ENCODE data around the gene PRLH.

PRLH gene

GRCh38 chr2:237530472-237531433, 35.6 kb upstream of the PRLH start:
- H3K27ac ChIP-seq (ENCODE audit: low read length) = no peak overlapping the region
- H3K9ac ChIP-seq (ENCODE audit: low read length) = no peak overlapping the region
- H3K27me3 ChIP-seq (ENCODE audit: control insufficient read depth, insufficient read depth, low read length) = no peaks in the 10 kb centered on the region
- H3K9me3 ChIP-seq (ENCODE audit: control insufficient read depth, low read depth, low read length) = no peaks in the 10 kb centered on the region
- no peak overlapping the region for H3K4me3 ChIP-seq (ENCODE audit: low read length)
- H3K36me3 ChIP-seq (ENCODE audit: control insufficient read depth, low read depth, low read length) = no peaks in the 10 kb centered on the region
- no peaks in the 10 kb centered on the region for H3K4me1 ChIP-seq (ENCODE audit: control insufficient read depth, low read depth, low read length)

GRCh38 chr2:237532160-237532559, 34.2 kb upstream of the PRLH start:
- Histone ChIP-seq H3K4me1 (ENCODE audit: control insufficient read depth, low read depth, low read length) (no peaks in the 10 kb centered on the region), H3K36me3 (ENCODE audit: control insufficient read depth, low read depth, low read length) (no peaks in the 10 kb centered on the region), H3K9me3 (ENCODE audit: control insufficient read depth, low read depth, low read length) (no peaks in the 10 kb centered on the region), H3K27ac (ENCODE audit: low read length) (no peak overlapping the region), H3K27me3 (ENCODE audit: control insufficient read depth, insufficient read depth, low read length) (no peaks in the 10 kb centered on the region), H3K9ac (ENCODE audit: low read length) (no peak overlapping the region), H3K4me3 (ENCODE audit: low read length) (no peak overlapping the region)

GRCh38 chr2:237533668-237534161, 32.7 kb upstream of the PRLH start:
- Histone ChIP-seq H3K9me3 (ENCODE audit: control insufficient read depth, low read depth, low read length) (no peaks in the 10 kb centered on the region), H3K27ac (ENCODE audit: low read length) (no peak overlapping the region), H3K4me3 (ENCODE audit: low read length) (no peak overlapping the region), H3K27me3 (ENCODE audit: control insufficient read depth, insufficient read depth, low read length) (no peaks in the 10 kb centered on the region), H3K36me3 (ENCODE audit: control insufficient read depth, low read depth, low read length) (no peaks in the 10 kb centered on the region), H3K9ac (ENCODE audit: low read length) (no peak overlapping the region), H3K4me1 (ENCODE audit: control insufficient read depth, low read depth, low read length) (no peaks in the 10 kb centered on the region)

- H3K9me3 ChIP-seq (ENCODE audit: control insufficient read depth, low read depth, low read length) = no peaks in the 10 kb centered on the region
- H3K27me3 ChIP-seq (ENCODE audit: control insufficient read depth, insufficient read depth, low read length) = no peaks in the 10 kb centered on the region
- H3K9ac ChIP-seq (ENCODE audit: low read length) = no peak overlapping the region
- no peak overlapping the region for H3K4me3 ChIP-seq (ENCODE audit: low read length)
- H3K27ac ChIP-seq (ENCODE audit: low read length) = no peak overlapping the region
- no peaks in the 10 kb centered on the region for H3K4me1 ChIP-seq (ENCODE audit: control insufficient read depth, low read depth, low read length)
- no peaks in the 10 kb centered on the region for H3K36me3 ChIP-seq (ENCODE audit: control insufficient read depth, low read depth, low read length)
These were observed 32.0 kb upstream of the PRLH start for GRCh38 chr2:237534380-237534779.

GRCh38 chr2:237535385-237536082, 30.8 kb upstream of the PRLH start:
- Histone ChIP-seq H3K27me3 (ENCODE audit: control insufficient read depth, insufficient read depth, low read length) (no peaks in the 10 kb centered on the region), H3K9ac (ENCODE audit: low read length) (no peak overlapping the region), H3K4me1 (ENCODE audit: control insufficient read depth, low read depth, low read length) (no peaks in the 10 kb centered on the region), H3K27ac (ENCODE audit: low read length) (no peak overlapping the region), H3K9me3 (ENCODE audit: control insufficient read depth, low read depth, low read length) (no peaks in the 10 kb centered on the region), H3K36me3 (ENCODE audit: control insufficient read depth, low read depth, low read length) (no peaks in the 10 kb centered on the region), H3K4me3 (ENCODE audit: low read length) (no peak overlapping the region)

GRCh38 chr2:237536083-237536415, 30.3 kb upstream of the PRLH start:
- Histone ChIP-seq H3K9ac (ENCODE audit: low read length) (no peak overlapping the region), H3K27me3 (ENCODE audit: control insufficient read depth, insufficient read depth, low read length) (no peaks in the 10 kb centered on the region), H3K4me3 (ENCODE audit: low read length) (no peak overlapping the region), H3K36me3 (ENCODE audit: control insufficient read depth, low read depth, low read length) (no peaks in the 10 kb centered on the region), H3K27ac (ENCODE audit: low read length) (no peak overlapping the region), H3K9me3 (ENCODE audit: control insufficient read depth, low read depth, low read length) (no peaks in the 10 kb centered on the region), H3K4me1 (ENCODE audit: control insufficient read depth, low read depth, low read length) (no peaks in the 10 kb centered on the region)

GRCh38 chr2:237536617-237537016, 29.8 kb upstream of the PRLH start:
- Histone ChIP-seq H3K9me3 (ENCODE audit: control insufficient read depth, low read depth, low read length) (no peaks in the 10 kb centered on the region), H3K27ac (ENCODE audit: low read length) (no peak overlapping the region), H3K4me3 (ENCODE audit: low read length) (no peak overlapping the region), H3K27me3 (ENCODE audit: control insufficient read depth, insufficient read depth, low read length) (no peaks in the 10 kb centered on the region), H3K4me1 (ENCODE audit: control insufficient read depth, low read depth, low read length) (no peaks in the 10 kb centered on the region), H3K36me3 (ENCODE audit: control insufficient read depth, low read depth, low read length) (no peaks in the 10 kb centered on the region), H3K9ac (ENCODE audit: low read length) (no peak overlapping the region)

- no peaks in the 10 kb centered on the region for H3K9me3 ChIP-seq (ENCODE audit: control insufficient read depth, low read depth, low read length)
- no peak overlapping the region for H3K27ac ChIP-seq (ENCODE audit: low read length)
- H3K27me3 ChIP-seq (ENCODE audit: control insufficient read depth, insufficient read depth, low read length) = no peaks in the 10 kb centered on the region
- no peaks in the 10 kb centered on the region for H3K4me1 ChIP-seq (ENCODE audit: control insufficient read depth, low read depth, low read length)
- no peak overlapping the region for H3K9ac ChIP-seq (ENCODE audit: low read length)
- H3K4me3 ChIP-seq (ENCODE audit: low read length) = no peak overlapping the region
- H3K36me3 ChIP-seq (ENCODE audit: control insufficient read depth, low read depth, low read length) = no peaks in the 10 kb centered on the region
These were observed 28.2 kb upstream of the PRLH start for GRCh38 chr2:237538001-237538720.

- Histone ChIP-seq H3K27ac (ENCODE audit: low read length) (no peak overlapping the region), H3K9ac (ENCODE audit: low read length) (no peak overlapping the region), H3K9me3 (ENCODE audit: control insufficient read depth, low read depth, low read length) (no peaks in the 10 kb centered on the region), H3K36me3 (ENCODE audit: control insufficient read depth, low read depth, low read length) (no peaks in the 10 kb centered on the region), H3K4me3 (ENCODE audit: low read length) (no peak overlapping the region), H3K27me3 (ENCODE audit: control insufficient read depth, insufficient read depth, low read length) (no peaks in the 10 kb centered on the region), H3K4me1 (ENCODE audit: control insufficient read depth, low read depth, low read length) (no peaks in the 10 kb centered on the region)
These were observed 27.5 kb upstream of the PRLH start for GRCh38 chr2:237538901-237539300.

GRCh38 chr2:237539681-237540080, 26.7 kb upstream of the PRLH start:
- Histone ChIP-seq H3K4me1 (ENCODE audit: control insufficient read depth, low read depth, low read length) (no peaks in the 10 kb centered on the region), H3K27ac (ENCODE audit: low read length) (no peak overlapping the region), H3K27me3 (ENCODE audit: control insufficient read depth, insufficient read depth, low read length) (no peaks in the 10 kb centered on the region), H3K36me3 (ENCODE audit: control insufficient read depth, low read depth, low read length) (no peaks in the 10 kb centered on the region), H3K4me3 (ENCODE audit: low read length) (no peak overlapping the region), H3K9me3 (ENCODE audit: control insufficient read depth, low read depth, low read length) (no peaks in the 10 kb centered on the region), H3K9ac (ENCODE audit: low read length) (no peak overlapping the region)

- no peaks in the 10 kb centered on the region for H3K9me3 ChIP-seq (ENCODE audit: control insufficient read depth, low read depth, low read length)
- H3K4me1 ChIP-seq (ENCODE audit: control insufficient read depth, low read depth, low read length) = no peaks in the 10 kb centered on the region
- H3K27ac ChIP-seq (ENCODE audit: low read length) = no peak overlapping the region
- H3K4me3 ChIP-seq (ENCODE audit: low read length) = no peak overlapping the region
- no peaks in the 10 kb centered on the region for H3K36me3 ChIP-seq (ENCODE audit: control insufficient read depth, low read depth, low read length)
- H3K27me3 ChIP-seq (ENCODE audit: control insufficient read depth, insufficient read depth, low read length) = no peaks in the 10 kb centered on the region
- H3K9ac ChIP-seq (ENCODE audit: low read length) = no peak overlapping the region
These were observed 26.1 kb upstream of the PRLH start for GRCh38 chr2:237540223-237540775.
